SHP77 treated with DMSO at 0.1 percent for 48 hours (cell line): Measurements from ENCODE around the gene TTC1.
A peak's percentile ranks its signal among the peaks of the same experiment; 100 is the strongest.
"Not testable (repeated sequence)": the region's sequence is repeated elsewhere in the genome, so short reads cannot be mapped to it uniquely, and the experiment has no call there.

ENCODE experiments used
- DNase-seq: peaks from one replicate; lab custom pipeline; 2025; lab: John Stamatoyannopoulos, UW

TTC1 gene, protein sequence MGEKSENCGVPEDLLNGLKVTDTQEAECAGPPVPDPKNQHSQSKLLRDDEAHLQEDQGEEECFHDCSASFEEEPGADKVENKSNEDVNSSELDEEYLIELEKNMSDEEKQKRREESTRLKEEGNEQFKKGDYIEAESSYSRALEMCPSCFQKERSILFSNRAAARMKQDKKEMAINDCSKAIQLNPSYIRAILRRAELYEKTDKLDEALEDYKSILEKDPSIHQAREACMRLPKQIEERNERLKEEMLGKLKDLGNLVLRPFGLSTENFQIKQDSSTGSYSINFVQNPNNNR

DNA sequence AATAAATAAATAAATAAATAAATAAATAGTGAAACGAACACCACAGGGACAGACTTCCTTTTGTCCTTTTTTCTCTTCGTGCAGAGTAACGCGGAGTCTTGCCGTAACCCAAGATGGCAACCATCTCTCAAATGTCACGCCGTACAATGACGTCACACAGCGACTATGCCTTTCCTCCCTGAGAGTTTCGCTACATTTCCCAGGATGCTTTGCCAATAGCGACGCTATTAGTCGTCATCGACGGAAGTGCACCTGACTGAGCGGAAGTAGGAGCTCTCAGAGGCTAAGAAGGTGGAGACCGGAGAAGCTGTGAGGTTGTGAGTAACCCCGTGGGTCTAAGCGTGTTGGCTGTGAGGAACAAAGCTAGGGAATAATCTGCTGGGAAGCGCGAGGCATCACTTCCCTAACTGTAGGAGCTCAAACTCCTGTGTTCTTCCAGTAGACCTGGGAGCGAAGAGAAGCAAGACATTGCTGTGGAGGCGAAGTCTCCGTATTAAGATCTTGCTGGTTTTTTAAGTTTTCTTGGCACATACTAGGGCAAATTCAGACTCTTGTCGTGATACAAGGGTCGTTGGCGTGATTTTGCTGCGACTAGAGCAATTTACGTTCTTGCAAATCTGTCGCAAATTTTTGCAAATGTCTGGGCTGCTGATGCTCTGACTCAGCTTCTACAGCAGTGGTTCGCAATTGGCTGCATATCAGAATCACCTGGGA lies at the start of gene TTC1:
TTC1 (plus strand) TSS at position 263 of the 714 bp plus-strand sequence. CDS start 1,390 bp downstream, outside the sequence.
- DNase-seq: peak; percentile 97

DNA sequence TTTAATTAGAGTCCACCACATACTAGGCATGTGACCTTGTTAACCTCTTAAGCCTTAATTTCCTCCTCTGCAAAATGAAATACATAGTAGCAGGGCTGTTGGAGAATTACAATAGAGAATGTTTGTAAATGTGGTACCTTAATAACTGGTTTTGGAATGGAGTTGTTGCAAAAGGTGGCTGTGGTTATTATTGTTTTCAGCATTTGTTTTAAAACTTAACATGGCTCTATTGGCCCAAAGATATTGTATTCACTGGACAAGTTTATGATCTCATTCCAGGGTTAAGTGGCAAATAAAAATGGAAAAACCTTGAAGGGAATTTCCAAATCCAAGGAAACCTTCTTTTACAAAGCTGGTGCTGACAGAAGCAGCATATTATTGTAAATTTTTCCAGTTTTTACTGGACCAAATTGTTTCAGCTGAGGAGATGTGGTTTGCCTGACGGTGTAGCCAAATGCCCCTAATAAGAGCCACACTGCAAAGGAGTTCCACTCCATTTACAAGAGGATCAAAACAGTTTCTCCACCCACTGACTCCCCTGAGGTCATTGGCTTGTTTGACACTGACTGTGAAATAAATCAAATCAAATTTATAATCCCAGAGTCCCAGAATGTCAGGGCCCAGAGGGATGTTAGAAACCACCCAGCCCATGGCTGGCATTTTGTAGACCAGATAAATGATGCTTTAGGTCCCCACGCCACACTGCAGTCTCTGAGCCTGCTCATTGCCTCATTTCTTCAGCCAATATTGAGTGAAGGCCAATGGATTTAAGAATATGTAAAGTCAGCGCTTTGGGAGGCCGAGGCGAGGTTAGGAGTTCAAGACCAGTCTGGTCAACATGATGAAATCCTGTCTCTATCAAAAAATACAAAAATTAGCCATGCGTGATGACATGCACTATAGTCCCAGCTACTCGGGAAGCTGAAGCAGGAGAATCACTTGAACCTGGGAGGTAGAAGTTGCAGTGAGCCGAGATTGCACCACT lies 47.5 kb upstream of the TTC1 start:
- DNase-seq: no peak

DNA sequence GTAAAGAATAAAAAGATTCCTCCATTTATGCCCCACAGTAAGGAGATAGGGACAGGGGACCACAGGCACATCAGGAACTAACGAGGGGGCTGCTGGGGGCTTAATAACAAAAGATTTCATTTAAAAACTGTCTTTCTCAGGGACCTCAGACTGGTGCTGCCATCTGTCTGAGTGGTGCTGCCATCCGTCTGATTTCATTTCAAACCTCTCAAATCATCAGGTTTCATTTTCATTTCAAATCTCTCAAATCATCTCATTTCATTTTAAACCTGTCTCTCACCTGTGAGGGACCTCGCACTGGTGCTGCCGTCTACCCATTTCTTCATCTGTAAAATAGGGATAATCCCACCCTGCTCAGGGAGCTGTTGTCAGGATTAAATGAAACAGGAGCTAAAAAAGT lies 46.7 kb upstream of the TTC1 start:
- DNase-seq: no peak

DNA sequence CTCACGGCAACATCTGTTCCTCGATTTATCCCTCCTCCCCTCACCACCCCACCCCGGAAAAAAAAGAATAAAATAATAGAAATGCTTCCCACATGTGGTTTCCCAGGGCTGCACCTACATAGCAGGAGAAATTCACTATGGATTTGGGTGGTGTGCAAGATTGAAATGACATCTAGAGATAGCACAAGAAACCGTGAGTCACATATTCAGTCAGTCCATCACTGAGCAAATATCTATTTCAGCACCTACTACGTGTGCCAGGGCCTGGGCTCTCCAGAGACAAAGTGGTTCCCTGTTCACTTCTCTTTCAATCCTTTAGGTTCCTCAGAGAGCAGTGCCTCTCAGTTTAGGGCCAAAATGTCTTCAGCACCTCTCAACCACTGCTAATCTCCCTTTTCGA lies 45.0 kb upstream of the TTC1 start:
- DNase-seq: no peak

DNA sequence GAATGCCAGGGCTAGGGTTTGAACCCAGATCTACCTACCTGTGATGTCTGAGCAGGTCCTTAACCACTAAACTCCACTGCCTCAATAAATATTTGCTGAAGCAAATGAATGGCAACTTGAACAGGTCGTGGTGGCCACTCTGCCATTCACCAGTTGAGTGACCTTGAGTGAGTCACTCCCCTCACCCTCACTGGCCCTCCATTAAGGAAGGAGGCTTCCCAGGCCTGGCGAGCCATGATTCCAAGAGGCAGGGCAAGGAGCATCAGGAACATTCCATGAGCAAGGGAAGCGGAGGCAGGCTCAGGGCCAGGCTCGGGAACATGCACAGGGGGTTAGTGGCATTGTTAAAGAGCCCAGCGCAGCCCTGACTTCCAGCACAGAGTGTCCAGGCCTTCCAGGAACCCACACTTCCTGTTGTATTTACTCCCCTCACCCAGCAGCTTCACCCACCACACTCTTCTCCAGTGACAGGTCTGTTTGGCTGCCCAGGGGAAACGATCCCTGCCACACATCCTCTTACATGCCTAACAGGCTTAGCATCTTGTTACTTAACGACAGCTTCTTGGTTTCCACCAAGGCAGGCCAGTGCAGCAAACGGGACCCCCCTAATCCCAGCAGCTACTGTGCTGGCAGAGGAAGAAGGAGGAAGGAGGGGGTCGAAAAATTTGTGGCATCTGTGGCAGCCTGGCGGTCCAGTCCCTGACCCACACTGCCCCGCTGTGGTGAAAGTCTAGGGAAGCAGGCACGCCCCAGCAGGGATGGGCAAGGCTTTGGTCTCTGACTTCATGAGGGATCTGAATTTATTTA lies 43.7 kb upstream of the TTC1 start:
- no peak for DNase-seq

DNA sequence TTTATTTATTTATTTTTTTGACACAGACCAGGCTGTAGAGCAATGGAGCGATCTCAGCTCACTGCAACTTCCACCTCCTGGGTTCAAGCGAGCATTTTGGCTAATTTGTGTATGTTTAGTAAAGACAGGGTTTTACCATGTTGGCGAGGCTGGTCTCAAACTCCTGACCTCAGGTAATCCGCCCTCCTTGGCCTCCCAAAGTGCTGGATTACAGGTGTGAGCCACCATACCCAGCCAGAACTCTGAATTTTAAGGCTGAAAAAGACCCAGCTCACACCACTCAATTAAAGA lies 43.2 kb upstream of the TTC1 start:
- DNase-seq: not testable (repeated sequence)

DNA sequence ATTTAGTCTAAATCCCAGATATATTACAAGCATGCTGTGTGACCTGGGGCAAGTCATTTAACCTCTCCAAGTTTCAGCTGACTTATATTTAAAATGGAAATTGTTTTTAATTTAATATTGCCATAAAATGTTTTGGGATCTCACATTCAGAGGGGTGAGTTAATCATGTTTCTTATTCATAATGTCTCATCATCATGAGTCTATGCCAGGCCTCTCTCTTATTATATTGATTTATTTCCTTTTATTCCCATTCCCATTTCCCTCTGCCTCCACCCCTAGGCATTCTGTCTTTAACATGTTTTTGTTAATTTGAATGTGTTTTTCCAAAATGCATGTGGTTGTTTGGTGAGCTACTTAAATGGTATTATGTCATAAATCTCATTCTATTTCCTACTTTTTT lies 39.0 kb upstream of the TTC1 start:
- DNase-seq: no peak

DNA sequence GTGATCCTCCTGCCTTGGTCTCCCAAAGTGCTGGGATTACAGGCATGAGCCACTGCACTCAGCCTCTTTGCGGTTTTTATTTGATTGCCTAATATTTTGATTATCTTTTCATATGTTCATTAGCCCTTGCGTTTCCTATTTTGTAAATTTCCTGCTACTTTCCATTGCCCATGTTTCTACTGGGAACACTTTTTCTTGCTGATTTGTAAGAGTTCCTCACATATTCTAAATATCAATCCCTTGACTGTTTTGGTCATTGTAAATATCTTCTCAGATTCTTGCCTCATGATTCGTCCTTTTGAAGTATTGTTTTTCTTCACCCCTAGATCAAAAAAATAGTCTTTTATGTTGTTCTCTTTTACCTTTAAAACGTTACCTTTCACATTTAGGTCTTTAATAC lies 37.9 kb upstream of the TTC1 start:
- DNase-seq: no peak

DNA sequence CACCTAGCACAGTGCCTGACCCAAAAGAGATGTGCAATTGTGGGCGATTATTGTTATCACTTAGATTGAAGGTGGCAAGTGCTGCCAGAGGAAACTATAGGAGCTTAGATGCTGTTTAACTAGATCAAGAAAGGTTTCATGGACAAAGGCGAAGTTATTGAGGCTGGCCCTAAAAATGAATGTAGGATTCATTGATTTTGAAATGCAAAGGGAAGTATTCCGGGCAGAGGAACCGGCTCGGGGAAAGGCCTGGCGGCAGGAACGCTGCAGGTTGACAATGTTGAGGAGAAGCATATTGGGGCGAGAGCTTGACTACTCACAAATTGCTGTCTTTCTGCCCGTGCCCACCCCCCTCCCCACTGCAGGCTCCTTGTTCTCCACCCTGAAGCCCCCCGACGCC lies 37.4 kb upstream of the TTC1 start:
- DNase-seq: no peak

DNA sequence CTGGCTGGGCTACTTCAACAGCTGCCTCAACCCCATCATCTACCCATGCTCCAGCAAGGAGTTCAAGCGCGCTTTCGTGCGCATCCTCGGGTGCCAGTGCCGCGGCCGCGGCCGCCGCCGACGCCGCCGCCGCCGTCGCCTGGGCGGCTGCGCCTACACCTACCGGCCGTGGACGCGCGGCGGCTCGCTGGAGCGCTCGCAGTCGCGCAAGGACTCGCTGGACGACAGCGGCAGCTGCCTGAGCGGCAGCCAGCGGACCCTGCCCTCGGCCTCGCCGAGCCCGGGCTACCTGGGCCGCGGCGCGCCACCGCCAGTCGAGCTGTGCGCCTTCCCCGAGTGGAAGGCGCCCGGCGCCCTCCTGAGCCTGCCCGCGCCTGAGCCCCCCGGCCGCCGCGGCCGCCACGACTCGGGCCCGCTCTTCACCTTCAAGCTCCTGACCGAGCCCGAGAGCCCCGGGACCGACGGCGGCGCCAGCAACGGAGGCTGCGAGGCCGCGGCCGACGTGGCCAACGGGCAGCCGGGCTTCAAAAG lies 36.9 kb upstream of the TTC1 start:
- no peak for DNase-seq

DNA sequence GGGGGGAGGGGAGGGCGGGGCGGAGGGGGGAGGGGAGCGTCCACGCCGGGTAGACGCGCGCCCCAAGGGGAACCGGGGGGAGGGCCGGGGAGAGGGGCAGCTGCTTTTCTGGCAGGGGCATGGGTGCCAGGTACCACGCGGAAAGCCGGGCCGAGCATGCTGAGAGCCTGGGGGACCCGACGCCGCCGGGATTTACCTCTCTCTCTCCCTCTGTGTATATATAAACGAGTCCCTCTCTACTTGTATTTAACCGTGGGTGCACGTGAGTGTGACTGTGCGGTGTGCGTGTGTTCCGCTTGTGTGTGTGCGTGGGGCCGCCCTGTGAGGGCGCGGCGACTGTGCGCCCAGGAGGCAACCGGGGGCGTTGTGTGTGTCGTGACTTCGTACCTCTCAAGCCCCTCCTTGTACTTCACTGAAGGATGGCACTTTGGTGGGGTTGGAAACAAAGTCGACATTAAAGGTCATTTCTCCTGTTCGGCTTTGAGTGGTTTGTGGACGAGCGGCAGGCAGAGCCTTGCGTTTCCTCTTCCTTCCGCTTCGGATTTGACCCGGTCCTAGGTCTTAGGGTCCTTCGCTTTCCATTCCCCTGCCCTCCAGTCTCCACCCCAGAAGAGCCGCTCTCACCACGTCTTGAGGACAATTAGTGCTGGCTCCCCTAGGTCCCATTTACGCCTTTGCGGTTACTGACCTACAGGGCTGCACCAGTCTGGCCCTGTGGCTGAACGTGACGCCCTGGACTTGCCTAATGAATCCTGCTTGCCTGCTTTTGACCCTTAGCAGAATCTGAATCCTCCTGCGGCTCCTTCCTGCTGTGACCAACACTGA lies 36.2 kb upstream of the TTC1 start:
- DNase-seq: no peak

DNA sequence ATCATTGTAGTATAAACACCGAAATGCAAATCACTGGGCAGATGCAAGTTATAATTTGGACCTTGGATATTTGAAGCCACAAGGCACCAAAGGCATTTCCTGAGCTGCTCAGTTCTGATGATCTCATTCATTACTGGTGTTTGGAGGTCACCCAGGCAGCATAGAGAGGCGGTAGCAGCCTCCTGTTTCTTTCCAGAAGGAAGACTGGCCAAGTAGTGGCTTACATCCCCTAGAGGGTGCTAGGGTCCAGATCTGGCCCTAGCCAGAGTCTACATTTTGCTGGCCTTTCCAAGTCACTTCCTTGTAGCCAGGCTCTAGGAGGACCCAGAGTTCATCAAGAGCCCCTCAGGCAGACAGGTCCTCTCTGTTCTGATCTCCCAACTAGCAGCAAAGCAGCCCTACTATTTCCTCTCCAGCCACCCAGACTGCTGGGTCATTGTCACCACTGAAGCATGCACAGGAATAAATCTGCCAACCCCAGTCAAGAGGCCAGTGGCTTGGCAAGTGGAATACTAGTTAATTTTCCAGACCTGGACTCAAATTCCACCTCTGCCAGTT lies 33.4 kb upstream of the TTC1 start:
- no peak for DNase-seq

DNA sequence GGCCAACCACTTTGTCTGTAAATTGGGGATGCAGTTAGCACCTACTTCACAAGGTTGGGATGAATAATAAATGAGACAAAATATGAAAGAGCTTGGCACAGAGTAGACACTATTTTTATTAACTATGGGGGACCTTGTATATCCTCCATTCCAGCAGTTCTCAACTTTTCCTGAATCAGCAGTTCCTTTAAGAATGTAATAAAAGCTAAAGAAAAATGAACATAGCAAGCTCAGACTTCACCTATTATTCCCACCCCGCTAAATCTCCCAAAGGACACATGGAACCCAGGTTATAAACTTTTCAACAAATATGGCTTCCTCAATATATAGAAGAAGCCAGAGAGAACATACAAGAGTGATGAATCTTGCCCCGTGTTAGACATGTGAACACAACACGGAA lies 32.0 kb upstream of the TTC1 start:
- DNase-seq: no peak

DNA sequence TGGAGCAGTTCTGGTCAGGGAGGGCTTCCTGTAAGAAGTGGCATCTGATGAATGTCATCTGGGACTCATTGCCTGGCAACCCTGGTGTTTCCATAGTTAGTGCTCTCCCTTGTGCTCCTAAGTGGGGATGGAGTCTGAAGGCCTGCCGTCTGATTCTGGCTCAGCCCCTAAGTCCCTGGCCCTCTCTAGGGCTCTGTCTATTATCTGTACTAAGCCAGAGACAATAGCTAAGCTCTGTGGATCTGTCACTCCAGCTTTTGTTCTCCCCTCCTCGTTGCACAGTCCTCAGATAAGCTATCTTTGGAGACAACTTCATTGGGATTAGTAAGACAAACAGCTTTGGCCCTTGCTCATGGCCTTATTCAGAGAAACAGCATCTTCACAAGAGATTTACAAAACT lies 30.6 kb upstream of the TTC1 start:
- DNase-seq: no peak

DNA sequence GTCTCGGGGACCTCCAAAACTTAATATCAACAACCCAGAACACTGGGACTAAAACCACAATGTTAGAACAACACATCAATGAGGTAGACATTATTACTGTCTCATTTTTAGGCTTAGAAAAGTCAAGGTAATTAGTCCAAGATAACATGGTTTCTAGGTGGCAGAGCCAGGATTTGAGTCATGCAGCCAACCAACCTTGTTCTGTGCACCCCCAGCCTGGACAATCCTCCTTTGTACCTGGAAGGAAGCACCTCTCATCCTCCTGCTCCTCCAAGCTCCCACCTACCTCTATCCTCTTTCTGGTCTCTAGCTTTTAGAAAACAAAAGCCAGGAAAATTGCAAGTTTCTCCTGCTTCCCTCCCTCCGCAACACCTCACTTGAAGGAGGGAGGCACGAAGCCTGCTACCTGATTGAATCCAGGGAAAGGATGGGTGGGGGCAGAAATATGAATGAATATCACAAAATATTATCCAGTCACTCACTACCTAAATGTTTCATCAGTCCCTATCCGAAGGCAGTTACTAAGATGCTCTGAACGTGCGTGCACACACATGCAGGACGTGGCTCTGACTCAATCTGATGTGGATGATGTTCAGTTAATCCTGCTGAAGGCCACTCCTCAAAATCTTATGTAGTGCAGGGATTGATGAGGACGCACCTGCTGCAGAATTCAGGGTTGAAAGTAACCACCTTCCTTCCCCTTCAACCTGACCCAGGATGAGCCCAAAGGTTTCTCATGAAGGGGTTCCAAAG lies 26.3 kb upstream of the TTC1 start:
- DNase-seq: no peak

DNA sequence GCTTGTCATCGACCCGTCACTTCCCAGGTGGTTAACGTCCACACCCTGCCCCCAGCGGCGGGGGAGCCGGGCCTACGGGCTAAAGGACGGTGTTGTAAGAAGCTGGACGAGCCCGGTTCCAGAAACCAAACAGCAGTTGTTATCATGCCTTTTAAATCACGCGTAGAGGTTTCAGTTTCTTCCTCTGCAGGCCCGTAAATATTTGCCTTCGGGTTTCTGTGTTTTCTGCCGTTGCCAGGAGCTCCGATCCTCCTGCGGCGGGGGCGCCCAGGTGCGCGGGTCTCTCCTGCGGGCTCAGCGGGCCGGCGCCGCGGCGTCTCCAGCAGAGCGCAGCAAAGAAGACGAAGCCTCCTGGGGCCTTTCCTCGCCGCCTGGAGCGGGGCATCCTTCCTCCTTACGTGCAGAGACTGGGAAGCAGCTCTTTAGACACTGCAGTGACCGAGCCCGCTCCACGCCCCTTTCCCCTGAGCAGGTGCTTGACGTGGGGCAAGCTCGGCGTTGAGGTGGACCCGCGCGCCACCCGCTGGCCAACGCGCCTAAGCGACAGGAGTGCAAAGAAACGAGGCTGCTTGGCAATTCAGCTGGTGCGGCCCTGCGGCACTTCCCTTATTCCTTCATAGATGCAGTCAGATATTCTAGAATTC lies 21.8 kb upstream of the TTC1 start:
- peak; percentile 9 for DNase-seq

DNA sequence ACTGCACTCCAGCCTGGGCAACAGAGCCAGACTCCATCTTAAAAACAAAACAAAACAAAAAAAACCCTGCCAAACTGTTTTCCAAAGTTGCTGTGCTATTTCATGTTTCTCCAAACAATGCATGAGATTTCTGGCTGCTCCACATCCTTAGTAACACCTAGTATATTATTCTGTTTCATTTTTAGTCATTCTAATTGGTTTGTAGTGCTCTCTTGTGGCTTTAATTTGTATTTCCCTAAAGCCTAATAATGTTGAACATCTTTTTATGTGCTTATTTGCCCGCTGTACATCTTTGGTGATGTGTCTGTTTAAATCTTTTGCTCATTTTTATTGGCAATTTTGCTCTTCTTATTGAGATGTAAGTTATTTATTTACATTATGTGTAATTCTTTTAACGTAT lies 18.4 kb upstream of the TTC1 start:
- no peak for DNase-seq

DNA sequence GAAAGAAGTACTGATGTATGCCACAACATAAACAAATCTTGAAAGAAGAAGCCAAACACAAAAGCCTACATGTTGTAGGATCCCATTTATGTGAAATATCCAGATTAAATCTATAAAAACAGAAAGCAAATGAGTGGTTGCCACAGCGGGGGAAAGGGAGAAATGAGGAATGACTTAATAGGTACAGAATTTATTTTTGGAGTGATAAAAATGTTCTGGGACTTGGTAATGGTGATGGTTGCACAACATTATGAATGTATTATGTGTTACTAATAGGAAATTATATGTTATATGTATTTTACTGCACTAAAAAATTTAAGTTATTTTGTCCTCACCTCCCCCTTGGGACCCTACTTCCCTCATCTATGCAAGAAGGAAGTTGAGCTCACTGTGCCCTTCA lies 16.4 kb upstream of the TTC1 start:
- DNase-seq: no peak

DNA sequence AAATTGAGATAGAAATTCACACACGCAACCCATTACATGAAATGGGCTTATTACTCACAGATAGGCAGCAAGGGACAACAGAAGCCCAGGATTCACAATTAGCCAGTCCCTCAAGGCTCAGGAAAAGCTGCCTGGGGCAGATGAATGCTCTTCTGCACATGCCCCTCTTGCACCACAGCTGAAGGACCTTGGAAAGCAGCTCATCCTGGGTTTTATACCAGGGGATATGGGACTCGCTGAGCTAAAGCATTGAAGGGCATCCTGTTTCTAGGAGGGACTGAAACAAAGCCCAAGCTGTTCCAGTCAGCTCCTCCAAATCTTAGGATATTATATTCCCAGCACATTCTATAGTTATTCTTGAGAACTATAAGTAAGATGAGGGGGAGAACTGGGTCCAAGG lies 15.7 kb upstream of the TTC1 start:
- no peak for DNase-seq
